ENCODE results near the gene CLDN9. TPM values are rescaled to one million over a fixed set of nuclear protein-coding genes. Genes with fewer than 3 reads are reported as not detected.

The CLDN9 gene
- total RNA-seq, 4 donors from 2014 or later, result 0.40 TPM; not detected in 3

DNA sequence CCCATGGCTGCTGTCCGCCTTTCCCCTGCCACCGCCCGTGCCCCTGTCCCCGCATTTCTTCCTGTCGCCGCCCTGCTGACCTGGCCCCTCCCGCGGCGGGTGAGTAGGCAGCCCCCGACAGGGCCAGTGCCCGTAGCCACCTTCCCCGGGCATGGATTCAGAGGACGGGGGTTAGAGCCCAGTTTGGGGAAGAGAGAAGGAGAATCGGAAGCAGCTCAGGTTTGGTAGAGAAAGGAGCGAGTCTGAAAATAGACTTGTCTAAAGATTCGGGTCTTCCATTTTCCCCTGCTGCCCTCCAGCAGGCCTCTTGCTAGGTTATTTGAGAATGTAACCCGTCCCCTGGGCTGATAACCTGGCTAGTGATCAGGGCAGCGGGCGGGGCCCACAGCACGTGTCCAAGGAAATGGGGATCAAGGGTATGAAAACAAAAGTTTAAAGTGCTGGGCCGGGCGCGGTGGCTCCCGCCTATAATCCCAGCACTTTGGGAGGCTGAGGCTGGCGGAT lies 7.9 kb upstream of the CLDN9 start:
- Histone ChIP-seq H3K27me3 (peaks cover 0 to 4% (median 0%) of the 10 kb centered on the region in 3 donors), H3K27ac (peak overlapping the region; percentile 68 to 83 (median 71)), H3K36me3 (peaks cover 0 to 12% of the 10 kb centered on the region in 2 donors), H3K9me3 (no peaks in the 10 kb centered on the region), H3K4me3 (peak overlapping the region; percentile 53 to 58 (median 54)), H3K4me1 (peaks cover 4 to 6% of the 10 kb centered on the region in 2 donors)
- ATAC-seq, result peak; percentile 13 to 18
- no peak for DNase-seq
- intact Hi-C loops (cut with DNase I; ENCODE audit: low total_unique reads), result loop anchor here (1.0 kb wide), 1 partner anchor 15 kb away; the partner anchor contains the start of gene TNFRSF12A
- in situ Hi-C loops (cut with MboI; ENCODE audit: low sequenced_read_pairs in 4 of 4), result no loop called here
- TF ChIP-seq POLR2A (IDR thresholded peaks at IDR 0.05), result no peak
- no peak for TF ChIP-seq CTCF (IDR thresholded peaks at IDR 0.05 in 4 of 5, conservative IDR thresholded peaks at IDR 0.05 in 1 of 5)

DNA sequence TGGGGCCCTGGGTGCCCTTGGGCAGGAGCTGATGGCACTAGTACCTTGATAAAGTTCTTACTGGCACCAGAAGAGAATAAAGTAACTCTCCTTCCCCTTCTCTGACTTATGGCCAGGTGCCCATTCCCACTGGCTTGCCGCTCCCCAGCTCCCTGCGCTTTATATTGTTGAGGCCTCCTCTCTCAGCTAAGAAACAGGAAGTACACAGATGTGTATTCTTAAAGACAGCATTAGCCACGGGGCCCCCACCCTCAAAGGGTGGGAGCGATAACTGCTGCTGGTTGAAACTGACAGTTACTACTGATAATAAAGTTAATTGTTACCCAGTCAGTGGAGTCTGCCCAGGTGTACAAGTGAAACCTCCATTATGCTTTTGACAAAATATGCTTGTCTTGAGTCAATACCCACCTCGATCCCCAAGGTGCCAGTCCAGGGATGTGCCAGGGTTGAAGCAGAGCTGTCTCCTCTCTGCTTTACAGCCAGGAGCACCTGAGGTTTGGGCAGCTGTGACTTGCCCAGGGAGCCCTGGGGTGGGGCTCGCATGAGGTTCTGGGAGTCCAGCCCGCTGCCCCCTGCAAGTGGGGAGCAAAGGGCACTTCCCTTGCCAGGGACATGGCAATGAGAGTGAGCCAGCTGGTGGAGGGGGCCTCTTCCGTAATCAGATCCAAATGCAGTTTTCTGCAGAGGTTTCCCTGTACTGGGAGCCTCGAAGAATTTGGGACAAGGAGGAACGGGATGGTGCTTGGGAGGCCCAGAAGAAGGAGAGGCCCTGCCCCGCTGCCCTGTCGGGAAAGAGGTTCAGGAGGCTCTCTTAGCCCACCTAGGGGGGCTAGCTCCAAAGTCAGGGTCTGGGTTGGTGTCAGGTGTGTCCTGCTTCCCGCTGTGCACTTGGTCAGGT lies 5.4 kb upstream of the CLDN9 start:
- peaks cover 4 to 6% of the 10 kb centered on the region in 2 donors for H3K4me1 ChIP-seq
- in situ Hi-C loops (cut with MboI; ENCODE audit: low sequenced_read_pairs in 4 of 4), result no loop called here

GRCh38 chr16:3007957-3008689 lies 4.6 kb upstream of the CLDN9 start:
- in situ Hi-C loops (cut with MboI; ENCODE audit: low sequenced_read_pairs in 4 of 4), result no loop called here
- intact Hi-C loops (cut with DNase I; ENCODE audit: low total_unique reads), result no loop called here
- DNase-seq, result no peak

More for the DNA sequence above, 5.4 kb upstream of the CLDN9 start:
- TF ChIP-seq POLR2A (IDR thresholded peaks at IDR 0.05) (no peak), CTCF (IDR thresholded peaks at IDR 0.05 in 4 of 5, conservative IDR thresholded peaks at IDR 0.05 in 1 of 5) (no peak)
- Histone ChIP-seq H3K27ac (no peak overlapping the region), H3K27me3 (peaks cover 9 to 12% (median 11%) of the 10 kb centered on the region in 3 donors), H3K4me3 (no peak overlapping the region), H3K36me3 (peaks cover 0 to 12% of the 10 kb centered on the region in 2 donors), H3K9me3 (no peaks in the 10 kb centered on the region)
- DNase-seq (no peak), ATAC-seq (no peak)
- intact Hi-C loops (cut with DNase I; ENCODE audit: low total_unique reads), result no loop called here

GRCh38 chr16:3008690-3009037 lies 4.1 kb upstream of the CLDN9 start:
- in situ Hi-C loops (cut with MboI; ENCODE audit: low sequenced_read_pairs in 4 of 4) (no loop called here), intact Hi-C loops (cut with DNase I; ENCODE audit: low total_unique reads) (no loop called here)
- TF ChIP-seq POLR2A (IDR thresholded peaks at IDR 0.05), result no peak
- no peak for TF ChIP-seq CTCF (IDR thresholded peaks at IDR 0.05 in 4 of 5, conservative IDR thresholded peaks at IDR 0.05 in 1 of 5)
- Histone ChIP-seq H3K4me1 (peaks cover 4 to 6% of the 10 kb centered on the region in 2 donors), H3K27ac (no peak overlapping the region), H3K36me3 (peaks cover 0 to 12% of the 10 kb centered on the region in 2 donors), H3K9me3 (no peaks in the 10 kb centered on the region), H3K27me3 (peaks cover 22 to 24% (median 24%) of the 10 kb centered on the region in 3 donors), H3K4me3 (no peak overlapping the region)
- DNase-seq (no peak), ATAC-seq (no peak)

More at GRCh38 chr16:3007957-3008689, 4.6 kb upstream of the CLDN9 start:
- H3K4me1 ChIP-seq, result peaks cover 4 to 6% of the 10 kb centered on the region in 2 donors
- H3K27me3 ChIP-seq, result peaks cover 18 to 20% (median 19%) of the 10 kb centered on the region in 3 donors
- H3K4me3 ChIP-seq, result no peak overlapping the region
- H3K27ac ChIP-seq, result no peak overlapping the region
- H3K36me3 ChIP-seq, result peaks cover 0 to 12% of the 10 kb centered on the region in 2 donors
- no peak for ATAC-seq
- no peak for TF ChIP-seq POLR2A (IDR thresholded peaks at IDR 0.05)
- no peak for TF ChIP-seq CTCF (IDR thresholded peaks at IDR 0.05 in 4 of 5, conservative IDR thresholded peaks at IDR 0.05 in 1 of 5)
- H3K9me3 ChIP-seq, result no peaks in the 10 kb centered on the region

Data from gastrocnemius medialis (tissue), 4 donors.